HepG2 (cell line): Measurements from ENCODE around the gene DCTN2. TPM values are rescaled to one million over a fixed set of nuclear protein-coding genes. Genes with fewer than 3 reads are reported as not detected.

ENCODE experiments used
- ATAC-seq: fragments of 200-7000 bp; cut with Tn5 transposase; 3 replicates; pipeline ENCODE4 v1.9.1; 2020; ENCODE audit warnings: mild to moderate bottlenecking, moderate library complexity
- BruUV-seq: library from RNA; stranded (reverse); fragments of 400-500 nt; replicated peaks from 2 replicates; lab custom pipeline; 2021; lab: Mats Ljungman, UMichigan
- CTCF ChIA-PET: fragments of 300-600 bp; formaldehyde crosslinking; extraction: SDS; loops from one replicate; lab custom pipeline; 2021; ENCODE audit warnings: low total read pairs, inconsistent platforms, low intra/inter-chr PET ratio; lab: Yijun Ruan, JAX
- POLR2A ChIA-PET: fragments of 350-600 bp; sonication (Branson Sonifier 250); formaldehyde crosslinking; loops from one replicate; lab custom pipeline; 2020; ENCODE audit warnings: antibody characterized with exemption, inconsistent platforms; lab: Yijun Ruan, JAX
- DNase-seq: peaks from one replicate; pipeline ENCODE4 v3.0.0-alpha.2; 2015; ENCODE audit warnings: low spot score
- FAIRE-seq: peaks from 3 replicates; lab custom pipeline; 2011; peaks lifted over from hg19 to GRCh38; lab: Jason Lieb, UNC
- H2AFZ ChIP-seq: one replicate; pipeline ENCODE4 v1.6.1; 2011; ENCODE audit warnings: low read length, inconsistent platforms
- H3K27ac ChIP-seq: fragments of 300-600 bp; 3 replicates; pipeline ENCODE4 v1.8.0; 2011; ENCODE audit warnings: mixed run types, mild to moderate bottlenecking, mixed read lengths, low read length, inconsistent platforms; ENCODE audit not compliant: insufficient read depth; ENCODE audit errors: extremely low read length
- H3K27me3 ChIP-seq, 2 experiments: fragments of 200-600 bp in 1 of 2; 2 replicates in 1 of 2; 3 replicates in 1 of 2; pipeline versions ENCODE4 v1.6.0 to v1.8.0; 2011; ENCODE audit warnings: low read length in 2 of 2, mild to moderate bottlenecking in 2 of 2, moderate library complexity in 2 of 2, inconsistent platforms in 1 of 2; ENCODE audit not compliant: insufficient read depth in 2 of 2, control insufficient read depth in 1 of 2
- H3K36me3 ChIP-seq, 2 experiments: fragments of 200-600 bp in 1 of 2; replicated peaks in 1 of 2; 2 replicates in 1 of 2; 3 replicates in 1 of 2; pipeline versions ENCODE4 v1.5.1 to v1.8.0; 2011; ENCODE audit warnings: low read length in 2 of 2, inconsistent platforms in 1 of 2; ENCODE audit not compliant: insufficient read depth in 2 of 2, control insufficient read depth in 1 of 2
- H3K4me1 ChIP-seq: 2 replicates; pipeline ENCODE4 v1.5.1; 2012; ENCODE audit warnings: low read length, inconsistent platforms; ENCODE audit not compliant: insufficient read depth
- H3K4me2 ChIP-seq: 2 replicates; pipeline ENCODE4 v1.6.0; 2011; ENCODE audit warnings: low read depth, low read length, inconsistent platforms
- H3K4me3 ChIP-seq, 3 experiments: fragments of 200-600 bp in 1 of 3; sonication (generic), shearing (Covaris generic) in 1 of 3; replicated peaks in 1 of 3; 2 replicates each; pipeline ENCODE4 v1.5.1; 2011 to 2016; ENCODE audit warnings: low read length in 3 of 3, inconsistent platforms in 2 of 3, low read depth in 2 of 3, mild to moderate bottlenecking in 2 of 3, control low read depth in 1 of 3, mixed read lengths in 1 of 3; ENCODE audit not compliant: insufficient read depth in 1 of 3
- H3K79me2 ChIP-seq: one replicate; pipeline ENCODE4 v1.6.1; 2011; ENCODE audit warnings: low read length, inconsistent platforms; ENCODE audit not compliant: insufficient read depth
- H3K9ac ChIP-seq: 2 replicates; pipeline ENCODE4 v1.6.0; 2011; ENCODE audit warnings: mild to moderate bottlenecking, low read depth, low read length, inconsistent platforms; ENCODE audit not compliant: insufficient read depth
- H3K9me3 ChIP-seq: 2 replicates; pipeline ENCODE4 v1.5.1; 2012; ENCODE audit warnings: mild to moderate bottlenecking, low read length
- H4K20me1 ChIP-seq: 2 replicates; pipeline ENCODE4 v1.6.0; 2011; ENCODE audit warnings: inconsistent platforms, mild to moderate bottlenecking, low read length, moderate library complexity; ENCODE audit not compliant: insufficient read depth
- GATAD2A ChIP-seq: IDR thresholded peaks from 2 replicates; pipeline ENCODE4 v1.6.1; 2016
- IRX3 ChIP-seq: sonication (generic); formaldehyde crosslinking; IDR thresholded peaks from 2 replicates; pipeline ENCODE4 v1.8.1; 2023; ENCODE audit warnings: mild to moderate bottlenecking, low read depth, missing genetic modification reagents, borderline replicate concordance
- KLF11 ChIP-seq: IDR thresholded peaks from 2 replicates; pipeline ENCODE4 v1.6.1; 2016; ENCODE audit warnings: missing compliant biosample characterization
- ONECUT2 ChIP-seq: sonication (generic); formaldehyde crosslinking; IDR thresholded peaks from 2 replicates; pipeline ENCODE4 v1.4.0; 2020; ENCODE audit warnings: missing genetic modification reagents
- RELA ChIP-seq: sonication (generic); formaldehyde crosslinking; IDR thresholded peaks from 2 replicates; pipeline ENCODE4 v1.4.0; 2020; ENCODE audit warnings: missing genetic modification reagents
- RORA ChIP-seq: sonication (generic); formaldehyde crosslinking; IDR thresholded peaks from 2 replicates; pipeline ENCODE4 v1.5.0; 2020; ENCODE audit warnings: mild to moderate bottlenecking, missing genetic modification reagents, moderate library complexity
- SALL2 ChIP-seq: sonication (generic); formaldehyde crosslinking; IDR thresholded peaks from 2 replicates; pipeline ENCODE4 v1.8.1; 2023; ENCODE audit warnings: mild to moderate bottlenecking, missing genetic modification reagents, inconsistent platforms
- ZNF230 ChIP-seq: sonication (generic); formaldehyde crosslinking; IDR thresholded peaks from 2 replicates; pipeline ENCODE4 v1.4.0; 2020; ENCODE audit warnings: mild to moderate bottlenecking, missing genetic modification reagents
- ZNF354B ChIP-seq: sonication (generic); formaldehyde crosslinking; IDR thresholded peaks from 2 replicates; pipeline ENCODE4 v1.8.0; 2022; ENCODE audit warnings: mild to moderate bottlenecking, missing genetic modification reagents
- WGBS: methylation state at CpG from one replicate; pipeline ENCODE4 v1.1.6; 2017; ENCODE audit warnings: low lambda C conversion rate; 5-methylcytosine and 5-hydroxymethylcytosine counted together
- in situ Hi-C: cut with HindIII; loops from 2 replicates; pipeline ENCODE4 v1.10.0; 2017; ENCODE audit warnings: low pct_unique_long_range_greater_than_20kb; ENCODE audit not compliant: extremely low pct_ligation_motif_present
- intact Hi-C: fragments of 100-400 bp; cut with micrococcal nuclease; formaldehyde crosslinking; loops from one replicate; pipeline ENCODE4 v1.10.0; 2022; ENCODE audit not compliant: unreplicated experiment
- polyA plus RNA-seq, 8 experiments: library from polyadenylated mRNA; depleted of rRNA in 3 of 8; stranded (reverse) in 7 of 8; unstranded in 1 of 8; fragments of >200 nt; fragmentation: Illumina TruSeq in 4 of 8; extraction: Trizol in 4 of 8; gene quantifications; 2 replicates each; pipeline versions ENCODE4 v1.2.1 to v1.2.3, GENCODE V29; 2011 to 2016; ENCODE audit warnings: low read depth in 4 of 8, missing spikeins in 1 of 8, mixed read lengths in 1 of 8; ENCODE audit not compliant: insufficient read depth in 1 of 8
- total RNA-seq, 5 experiments: library from RNA; depleted of rRNA; stranded (reverse); fragments of >200 nt; fragmentation: Illumina TruSeq; extraction: Trizol; gene quantifications; 2 replicates each; pipeline ENCODE4 v1.2.3, GENCODE V29; 2016; ENCODE audit warnings: low read depth in 1 of 5
- TF ChIP-seq, protein P1 (sequence below): sonication (generic); formaldehyde crosslinking; IDR thresholded peaks from 2 replicates; pipeline ENCODE4; 2020; ENCODE audit warnings: missing genetic modification reagents, mild to moderate bottlenecking, borderline replicate concordance
- TF ChIP-seq, protein P2 (sequence below): sonication (generic); formaldehyde crosslinking; IDR thresholded peaks from 2 replicates; pipeline ENCODE4 v1.8.0; 2022; ENCODE audit warnings: mild to moderate bottlenecking, missing genetic modification reagents, moderate library complexity

The DCTN2 gene
- total and polyA plus RNA-seq, 2 of the 13 experiments (the other 11 are each of a cell fraction or from before 2014, with no cell fraction given), result 72.0 to 77.4 TPM

- TF ChIP-seq, protein P1, sequence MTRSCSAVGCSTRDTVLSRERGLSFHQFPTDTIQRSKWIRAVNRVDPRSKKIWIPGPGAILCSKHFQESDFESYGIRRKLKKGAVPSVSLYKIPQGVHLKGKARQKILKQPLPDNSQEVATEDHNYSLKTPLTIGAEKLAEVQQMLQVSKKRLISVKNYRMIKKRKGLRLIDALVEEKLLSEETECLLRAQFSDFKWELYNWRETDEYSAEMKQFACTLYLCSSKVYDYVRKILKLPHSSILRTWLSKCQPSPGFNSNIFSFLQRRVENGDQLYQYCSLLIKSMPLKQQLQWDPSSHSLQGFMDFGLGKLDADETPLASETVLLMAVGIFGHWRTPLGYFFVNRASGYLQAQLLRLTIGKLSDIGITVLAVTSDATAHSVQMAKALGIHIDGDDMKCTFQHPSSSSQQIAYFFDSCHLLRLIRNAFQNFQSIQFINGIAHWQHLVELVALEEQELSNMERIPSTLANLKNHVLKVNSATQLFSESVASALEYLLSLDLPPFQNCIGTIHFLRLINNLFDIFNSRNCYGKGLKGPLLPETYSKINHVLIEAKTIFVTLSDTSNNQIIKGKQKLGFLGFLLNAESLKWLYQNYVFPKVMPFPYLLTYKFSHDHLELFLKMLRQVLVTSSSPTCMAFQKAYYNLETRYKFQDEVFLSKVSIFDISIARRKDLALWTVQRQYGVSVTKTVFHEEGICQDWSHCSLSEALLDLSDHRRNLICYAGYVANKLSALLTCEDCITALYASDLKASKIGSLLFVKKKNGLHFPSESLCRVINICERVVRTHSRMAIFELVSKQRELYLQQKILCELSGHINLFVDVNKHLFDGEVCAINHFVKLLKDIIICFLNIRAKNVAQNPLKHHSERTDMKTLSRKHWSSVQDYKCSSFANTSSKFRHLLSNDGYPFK (CRISPR knock-in tag), result no peak
- TF ChIP-seq RORA (CRISPR knock-in tag), result no peak
- no peak for TF ChIP-seq ZNF230
- no peak for TF ChIP-seq ONECUT2 (CRISPR knock-in tag)
- TF ChIP-seq RELA, result no peak
- TF ChIP-seq KLF11 (CRISPR knock-in tag), result no peak
- no peak for TF ChIP-seq ZNF354B
- TF ChIP-seq IRX3 (CRISPR knock-in tag), result no peak
- no peak for TF ChIP-seq GATAD2A (CRISPR knock-in tag)
- no peak for TF ChIP-seq SALL2 (CRISPR knock-in tag)
- TF ChIP-seq, protein P2, sequence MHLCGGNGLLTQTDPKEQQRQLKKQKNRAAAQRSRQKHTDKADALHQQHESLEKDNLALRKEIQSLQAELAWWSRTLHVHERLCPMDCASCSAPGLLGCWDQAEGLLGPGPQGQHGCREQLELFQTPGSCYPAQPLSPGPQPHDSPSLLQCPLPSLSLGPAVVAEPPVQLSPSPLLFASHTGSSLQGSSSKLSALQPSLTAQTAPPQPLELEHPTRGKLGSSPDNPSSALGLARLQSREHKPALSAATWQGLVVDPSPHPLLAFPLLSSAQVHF (CRISPR knock-in tag), result no peak
- TF ChIP-seq, all 625 proteins: peak for 0
- in situ Hi-C loops, result no loop called here
- Histone ChIP-seq H3K36me3 (peaks cover 2 to 18% of the 10 kb centered on the region in 2 experiments; a peak in 3 of 5 replicates), H3K27ac (peak overlapping the region; percentile 99), H3K4me1 (peaks cover 86% of the 10 kb centered on the region), H3K27me3 (no peaks in the 10 kb centered on the region), H3K4me2 (peak overlapping the region; percentile 90; the same call in 1 of the 2 replicates), H3K9me3 (no peaks in the 10 kb centered on the region), H2AFZ (no peak overlapping the region), H4K20me1 (no peaks in the 10 kb centered on the region), H3K4me3 (no peak overlapping the region; a peak in 1 of 6 replicates), H3K9ac (0 out of 2 replicates have a peak overlapping the region, but pooled peaks have one; percentile 72), H3K79me2 (peaks cover 10% of the 10 kb centered on the region)
- no peak for ATAC-seq
- FAIRE-seq, result no peak
- no TSS peak for BruUV-seq
- intact Hi-C loops, result no loop called here
- ChIA-PET POLR2A (interaction anchor here (3.7 to 4.4 kb wide), 3 partner anchors 13 to 58 kb away, joined by 26 to 40 read pairs (median 35); partner anchors contain the start of genes DDIT3 and PIP4K2C), CTCF (no interaction called here)
- DNase-seq, result no peak
- WGBS, result 96% methylated on average over 12 of the region's 12 CpGs
Observed at GRCh38 chr12:57577981-57578758, 31.2 kb upstream of the DCTN2 start.
